SK-MEL-5 (cell line): ENCODE results near the gene TFEC. TPM values are rescaled to one million over a fixed set of nuclear protein-coding genes. Genes with fewer than 3 reads are reported as not detected.
"Not testable (repeated sequence)": the region's sequence is repeated elsewhere in the genome, so short reads cannot be mapped to it uniquely, and the experiment has no call there.

Experiments used
- DNase-seq: peaks from one replicate; pipeline ENCODE4 v3.0.0-alpha.2; 2016; ENCODE audit warnings: low read depth, low spot score
- in situ Hi-C: cut with HindIII; loops from 2 replicates; pipeline ENCODE4 v1.10.0; 2016; ENCODE audit warnings: low sequenced_read_pairs, high pct_unique_total_duplicates, low pct_unique_long_range_greater_than_20kb
- total RNA-seq: library from RNA; depleted of rRNA; stranded (reverse); fragments of >200 nt; shearing (Covaris generic); gene quantifications from 2 replicates; pipeline ENCODE4 v1.2.3, GENCODE V29; 2014

Gene TFEC
- total RNA-seq, 1 experiment from 2014 or later, result not detected

- no peak for DNase-seq
- in situ Hi-C loops, result no loop called here
Measured at GRCh38 chr7:115952832-115953231, 77.7 kb downstream of the TFEC start.

- in situ Hi-C loops, result no loop called here
- no peak for DNase-seq
Measured at GRCh38 chr7:115951547-115951946, 79.0 kb downstream of the TFEC start.

- in situ Hi-C loops, result no loop called here
- DNase-seq, result peak; percentile 34
Measured at GRCh38 chr7:115941703-115942268, 88.8 kb downstream of the TFEC start.

GRCh38 chr7:115940460-115941060 is 90.0 kb downstream of the TFEC start:
- DNase-seq, result no peak
- in situ Hi-C loops, result no loop called here

- in situ Hi-C loops, result no loop called here
- no peak for DNase-seq
Measured at GRCh38 chr7:115937960-115938359, 92.6 kb downstream of the TFEC start.

- DNase-seq, result no peak
- in situ Hi-C loops, result no loop called here
Measured at GRCh38 chr7:115933471-115933870, 97.1 kb downstream of the TFEC start.

- DNase-seq, result no peak
- in situ Hi-C loops, result no loop called here
Measured at GRCh38 chr7:115932880-115933279, 97.7 kb downstream of the TFEC start.

GRCh38 chr7:115930184-115930583 is 100.4 kb downstream of the TFEC start:
- in situ Hi-C loops, DNase-seq: not testable (repeated sequence)

GRCh38 chr7:115929736-115930135 is 100.8 kb downstream of the TFEC start:
- DNase-seq, in situ Hi-C loops: not testable (repeated sequence)

GRCh38 chr7:115924411-115924810 is 106.2 kb downstream of the TFEC start:
- DNase-seq, result no peak
- in situ Hi-C loops, result no loop called here

GRCh38 chr7:115920367-115920766 is 110.2 kb downstream of the TFEC start:
- in situ Hi-C loops, result no loop called here
- DNase-seq, result no peak

GRCh38 chr7:115914951-115915350 is 115.6 kb downstream of the TFEC start:
- no peak for DNase-seq
- in situ Hi-C loops, result no loop called here

- peak; percentile 46 for DNase-seq
- in situ Hi-C loops, result no loop called here
Measured at GRCh38 chr7:115911465-115911864, 119.1 kb downstream of the TFEC start.

- in situ Hi-C loops, result no loop called here
- peak; percentile 74 for DNase-seq
Measured at GRCh38 chr7:115910541-115911164, 119.9 kb downstream of the TFEC start.

- in situ Hi-C loops, result no loop called here
Measured at GRCh38 chr7:115906731-115907130, 123.8 kb downstream of the TFEC start.

GRCh38 chr7:115889669-115889984 is 140.9 kb downstream of the TFEC start:
- DNase-seq, result no peak
- in situ Hi-C loops, result no loop called here

More at GRCh38 chr7:115906731-115907130, 123.8 kb downstream of the TFEC start:
- no peak for DNase-seq

GRCh38 chr7:115888981-115889668 is 141.4 kb downstream of the TFEC start:
- no peak for DNase-seq
- in situ Hi-C loops, result no loop called here

- no peak for DNase-seq
- in situ Hi-C loops, result no loop called here
Measured at GRCh38 chr7:115885550-115885949, 145.0 kb downstream of the TFEC start.
